Body of pancreas (tissue), 4 donors: ENCODE results near the gene ZNF664. TPM values are rescaled to one million over a fixed set of nuclear protein-coding genes. Genes with fewer than 3 reads are reported as not detected.

Source experiments
- ATAC-seq: fragments of 150-250 bp; one replicate; pipeline ENCODE4 v1.9.1; 2016
- DNase-seq, 4 donors: peaks; one replicate each; pipeline ENCODE4 v3.0.0-alpha.2; 2019
- H3K27ac ChIP-seq, 4 donors: fragments of 200-600 bp; sonication (generic); 1 replicate in 3 of 4; 2 replicates in 1 of 4; pipeline versions ENCODE4 v1.5.1 to v1.6.1; 2016 to 2019; ENCODE audit warnings: mild to moderate bottlenecking in 1 of 4, mixed read lengths in 1 of 4, moderate library complexity in 1 of 4
- H3K27me3 ChIP-seq, 2 donors: fragments of 200-600 bp; sonication (generic); one replicate each; pipeline ENCODE4 v1.6.0; 2016; ENCODE audit warnings: mild to moderate bottlenecking in 1 of 2
- H3K36me3 ChIP-seq, 2 donors: fragments of 200-600 bp; sonication (generic); replicated peaks in 1 of 2; 2 replicates each; pipeline ENCODE4 v1.5.1; 2016; ENCODE audit warnings: low read depth in 2 of 2; ENCODE audit not compliant: insufficient read depth in 1 of 2
- H3K4me1 ChIP-seq: fragments of 200-600 bp; sonication (generic); one replicate; pipeline ENCODE4 v1.6.0; 2016
- H3K4me3 ChIP-seq, 2 donors: fragments of 200-600 bp; sonication (generic); 1 replicate in 1 of 2; 2 replicates in 1 of 2; pipeline ENCODE4 v1.5.1; 2016 to 2019
- H3K9me3 ChIP-seq, 3 donors: fragments of 200-600 bp; sonication (generic); 1 replicate in 2 of 3; 2 replicates in 1 of 3; pipeline ENCODE4 v1.5.1; 2016
- CTCF ChIP-seq, 7 experiments: fragments of 450-650 bp in 4 of 7; fragments of 200-600 bp in 3 of 7; sonication (generic) in 3 of 7; IDR thresholded peaks; one replicate each; pipeline ENCODE4 v1.5.1; 2016 to 2019; ENCODE audit warnings: antibody characterized with exemption in 7 of 7
- POLR2A ChIP-seq, 3 donors: fragments of 450-650 bp; IDR thresholded peaks; one replicate each; pipeline ENCODE4 v1.6.1; 2016; ENCODE audit warnings: antibody characterized with exemption in 3 of 3, mild to moderate bottlenecking in 2 of 3
- WGBS, 2 donors: methylation state at CpG; one replicate each; pipeline ENCODE4 v1.1.5; 2017; 5-methylcytosine and 5-hydroxymethylcytosine counted together
- intact Hi-C: fragments of 100-400 bp; cut with DNase I; formaldehyde crosslinking; loops from one replicate; pipeline ENCODE4 v1.15.1; 2023
- total RNA-seq, 2 donors: library from RNA; depleted of rRNA; stranded (reverse); fragments of >200 nt; gene quantifications; one replicate each; pipeline ENCODE4 v1.1.0, GENCODE V29; 2016

Gene ZNF664
- total RNA-seq, 2 donors from 2014 or later: 32.6 to 53.2 TPM

- DNase-seq (no peak), ATAC-seq (no peak)
- Histone ChIP-seq H3K36me3 (peaks cover 3 to 7% of the 10 kb centered on the region in 2 donors), H3K27me3 (no peaks in the 10 kb centered on the region), H3K4me3 (no peak overlapping the region), H3K4me1 (no peaks in the 10 kb centered on the region), H3K9me3 (no peaks in the 10 kb centered on the region), H3K27ac (no peak overlapping the region)
- WGBS, 2 donors: 94 to 95% methylated on average over 6 to 9 of the region's 9 CpGs
- intact Hi-C loops: no loop called here
- TF ChIP-seq CTCF (IDR thresholded peaks at IDR 0.05): no peak
- TF ChIP-seq POLR2A (IDR thresholded peaks at IDR 0.05): no peak
Observed at GRCh38 chr12:123940627-123940966, 32.4 kb upstream of the ZNF664 start.

- no peak for DNase-seq
- TF ChIP-seq POLR2A (IDR thresholded peaks at IDR 0.05) (no peak), CTCF (IDR thresholded peaks at IDR 0.05) (no peak)
- Histone ChIP-seq H3K36me3 (peaks cover 3 to 7% of the 10 kb centered on the region in 2 donors), H3K27me3 (no peaks in the 10 kb centered on the region), H3K4me1 (no peaks in the 10 kb centered on the region), H3K27ac (no peak overlapping the region), H3K4me3 (no peak overlapping the region), H3K9me3 (no peaks in the 10 kb centered on the region)
- intact Hi-C loops: no loop called here
- 87 to 92% methylated on average over 3 to 9 of the region's 9 CpGs for WGBS, 2 donors
- no peak for ATAC-seq
Observed at GRCh38 chr12:123941000-123941399, 32.0 kb upstream of the ZNF664 start.

GRCh38 chr12:123941624-123942237 lies 31.3 kb upstream of the ZNF664 start:
- Histone ChIP-seq H3K27me3 (no peaks in the 10 kb centered on the region), H3K36me3 (peaks cover 1 to 7% of the 10 kb centered on the region in 2 donors), H3K9me3 (no peaks in the 10 kb centered on the region), H3K4me1 (no peaks in the 10 kb centered on the region), H3K27ac (no peak overlapping the region), H3K4me3 (no peak overlapping the region)
- no peak for ATAC-seq
- peak in 1 of 4 donors; percentile 26 for DNase-seq
- TF ChIP-seq POLR2A (IDR thresholded peaks at IDR 0.05) (no peak), CTCF (IDR thresholded peaks at IDR 0.05) (no peak)
- intact Hi-C loops: no loop called here
- 90 to 94% methylated on average over 12 to 13 of the region's 13 CpGs for WGBS, 2 donors

GRCh38 chr12:123942238-123942653 lies 30.8 kb upstream of the ZNF664 start:
- no peaks in the 10 kb centered on the region for H3K27me3 ChIP-seq
- H3K4me3 ChIP-seq: no peak overlapping the region
- H3K36me3 ChIP-seq: peaks cover 1 to 7% of the 10 kb centered on the region in 2 donors
- WGBS, 2 donors: 93 to 94% methylated on average over 9 to 10 of the region's 10 CpGs
- intact Hi-C loops: no loop called here
- no peak for ATAC-seq
- no peak overlapping the region for H3K27ac ChIP-seq
- H3K9me3 ChIP-seq: no peaks in the 10 kb centered on the region
- DNase-seq: no peak
- H3K4me1 ChIP-seq: no peaks in the 10 kb centered on the region
- no peak for TF ChIP-seq POLR2A (IDR thresholded peaks at IDR 0.05)
- TF ChIP-seq CTCF (IDR thresholded peaks at IDR 0.05): no peak
